K562 (cell line): ENCODE data around the gene PTCH1. TPM values are rescaled to one million over a fixed set of nuclear protein-coding genes. Genes with fewer than 3 reads are reported as not detected.

Source experiments
- ATAC-seq: fragments of 200-7000 bp; cut with Tn5 transposase; 3 replicates; pipeline ENCODE4 v1.9.1; 2020; ENCODE audit warnings: moderate library complexity
- BruUV-seq: library from RNA; stranded (reverse); fragments of 400-500 nt; replicated peaks from 2 replicates; lab custom pipeline; 2021; lab: Mats Ljungman, UMichigan
- CTCF ChIA-PET: fragments of 300-600 bp; formaldehyde crosslinking; extraction: SDS; loops from one replicate; lab custom pipeline; 2021; ENCODE audit warnings: low intra/inter-chr PET ratio; lab: Yijun Ruan, JAX
- POLR2A ChIA-PET: fragments of 300-600, 350-650 bp; sonication (Branson Sonifier 250); formaldehyde crosslinking; extraction: SDS; loops from one replicate; lab custom pipeline; 2021; ENCODE audit warnings: antibody characterized with exemption, inconsistent platforms; lab: Yijun Ruan, JAX
- DNase-seq, 4 experiments: peaks; one replicate each; pipeline versions ENCODE4 v3.0.0 to v3.0.0-alpha.2; 2011 to 2018; ENCODE audit warnings: low spot score in 3 of 4, mixed read lengths in 3 of 4; ENCODE audit errors: extremely low read depth in 1 of 4
- FAIRE-seq: peaks from 2 replicates; lab custom pipeline; 2011; peaks lifted over from hg19 to GRCh38; lab: Jason Lieb, UNC
- H2AFZ ChIP-seq: 2 replicates; pipeline ENCODE4 v1.6.0; 2011; ENCODE audit warnings: low read depth, low read length, control low read depth, inconsistent platforms
- H3K27ac ChIP-seq: fragments of 200-600 bp; 3 replicates; pipeline ENCODE4 v1.8.0; 2011; ENCODE audit warnings: low read depth, mild to moderate bottlenecking, control low read depth, inconsistent platforms, low read length, moderate library complexity, mixed read lengths; ENCODE audit errors: extremely low read depth
- H3K27me3 ChIP-seq, 2 experiments: fragments of 300-600 bp in 1 of 2; 2 replicates in 1 of 2; 3 replicates in 1 of 2; pipeline versions ENCODE4 v1.6.0 to v1.8.0; 2011; ENCODE audit warnings: inconsistent platforms in 2 of 2, low read length in 2 of 2, mild to moderate bottlenecking in 1 of 2, mixed read lengths in 1 of 2, moderate library complexity in 1 of 2; ENCODE audit not compliant: control insufficient read depth in 2 of 2, insufficient read depth in 2 of 2
- H3K36me3 ChIP-seq: fragments of 300-600 bp; 3 replicates; pipeline ENCODE4 v1.8.0; 2011; ENCODE audit warnings: mild to moderate bottlenecking, low read length, inconsistent platforms; ENCODE audit not compliant: control insufficient read depth, insufficient read depth
- H3K4me1 ChIP-seq, 2 experiments: fragments of 200-600 bp in 1 of 2; replicated peaks in 1 of 2; 2 replicates in 1 of 2; 3 replicates in 1 of 2; pipeline versions ENCODE4 v1.5.1 to v1.8.0; 2011; ENCODE audit warnings: inconsistent platforms in 2 of 2, low read length in 2 of 2, mild to moderate bottlenecking in 1 of 2, mixed read lengths in 1 of 2, moderate library complexity in 1 of 2; ENCODE audit not compliant: control insufficient read depth in 2 of 2, insufficient read depth in 2 of 2
- H3K4me2 ChIP-seq: 2 replicates; pipeline ENCODE4 v1.6.1; 2011; ENCODE audit warnings: low read length, control low read depth, inconsistent platforms, mixed read lengths; ENCODE audit not compliant: insufficient read depth
- H3K4me3 ChIP-seq: fragments of 200-600 bp; sonication (generic), shearing (Covaris generic); 2 replicates; pipeline ENCODE4 v1.5.1; 2016; ENCODE audit warnings: control low read depth, inconsistent platforms
- H3K79me2 ChIP-seq: fragments of 200-600 bp; 3 replicates; pipeline ENCODE4 v1.8.0; 2011; ENCODE audit warnings: low read length, inconsistent platforms; ENCODE audit not compliant: control insufficient read depth, insufficient read depth
- H3K9ac ChIP-seq, 2 experiments: 2 replicates each; pipeline versions ENCODE4 v1.6.0 to v1.6.1; 2011; ENCODE audit warnings: low read depth in 2 of 2, low read length in 2 of 2, control low read depth in 1 of 2, inconsistent platforms in 1 of 2, mild to moderate bottlenecking in 1 of 2, mixed read lengths in 1 of 2; ENCODE audit not compliant: insufficient read depth in 1 of 2
- H3K9me1 ChIP-seq: one replicate; pipeline ENCODE4 v1.6.0; 2011; ENCODE audit warnings: inconsistent platforms, mild to moderate bottlenecking, low read length, moderate library complexity; ENCODE audit not compliant: control insufficient read depth, insufficient read depth
- H3K9me3 ChIP-seq: replicated peaks from 2 replicates; pipeline ENCODE4 v1.5.1; 2011; ENCODE audit warnings: low read depth, low read length, inconsistent platforms; ENCODE audit not compliant: control insufficient read depth, insufficient read depth
- H4K20me1 ChIP-seq: replicated peaks from 2 replicates; pipeline ENCODE4 v1.6.1; 2011; ENCODE audit warnings: low read length, inconsistent platforms, mixed read lengths; ENCODE audit not compliant: control insufficient read depth, insufficient read depth
- CBFA2T2 ChIP-seq: fragments of 450-650 bp; conservative IDR thresholded peaks from 2 replicates; pipeline ENCODE4 v1.6.1; 2017; ENCODE audit warnings: mild to moderate bottlenecking
- CCAR2 ChIP-seq: fragments of 200-400 bp; formaldehyde crosslinking; IDR thresholded peaks from 2 replicates; pipeline ENCODE4 v1.6.1; 2017; ENCODE audit warnings: mild to moderate bottlenecking, low read depth, low read length
- HDAC6 ChIP-seq: IDR thresholded peaks from 2 replicates; pipeline ENCODE4 v1.6.1; 2012; ENCODE audit warnings: low read depth, mild to moderate bottlenecking, control low read depth, inconsistent platforms, low read length, moderate library complexity
- RAD51 ChIP-seq: fragments of 450-650 bp; IDR thresholded peaks from 2 replicates; pipeline ENCODE4 v1.7.1; 2016; ENCODE audit warnings: low read depth, mild to moderate bottlenecking, borderline replicate concordance
- TFE3 ChIP-seq: fragments of 450-650 bp; formaldehyde crosslinking; IDR thresholded peaks from 2 replicates; pipeline ENCODE4 v1.4.0; 2020; ENCODE audit warnings: mild to moderate bottlenecking, mixed read lengths
- TOE1 ChIP-seq, 2 experiments: fragments of 450-650 bp in 1 of 2; sonication (generic) in 1 of 2; formaldehyde crosslinking in 1 of 2; IDR thresholded peaks; 2 replicates each; pipeline versions ENCODE4 v1.7.1 to v1.8.0; 2016 to 2022; ENCODE audit warnings: borderline replicate concordance in 2 of 2, mild to moderate bottlenecking in 2 of 2, antibody characterized with exemption in 1 of 2, inconsistent platforms in 1 of 2, low read depth in 1 of 2, missing genetic modification reagents in 1 of 2, moderate library complexity in 1 of 2
- WGBS: fragments of 100-300 bp; shearing (Covaris generic); methylation state at CpG from one replicate; pipeline ENCODE4 v1.1.6; 2016; ENCODE audit warnings: low coverage, mixed read lengths; ENCODE audit not compliant: insufficient coverage; ENCODE audit errors: missing lambda C conversion rate; 5-methylcytosine and 5-hydroxymethylcytosine counted together
- in situ Hi-C: fragments of 300-500 bp; cut with MboI; formaldehyde crosslinking; loops from 4 replicates; pipeline ENCODE4 v1.15.0; 2018; ENCODE audit warnings: inconsistent platforms, mixed read lengths
- intact Hi-C: fragments of 100-400 bp; cut with micrococcal nuclease; formaldehyde crosslinking; loops from 2 replicates; pipeline ENCODE4 v1.14.2; 2022
- polyA plus RNA-seq, 8 experiments: library from polyadenylated mRNA; depleted of rRNA in 4 of 8; stranded (reverse) in 5 of 8; unstranded in 3 of 8; fragments of >200 nt; fragmentation: Nextera tagmentation in 2 of 8; fragmentation: Illumina TruSeq in 1 of 8; extraction: Ambion mirVana in 2 of 8; extraction: Trizol in 1 of 8; gene quantifications; 2 replicates each; pipeline versions ENCODE4 v1.2.1 to v1.2.3, GENCODE V29; 2011 to 2014; ENCODE audit warnings: inconsistent platforms in 1 of 8, missing spikeins in 1 of 8
- total RNA-seq, 7 experiments: library from RNA; depleted of rRNA in 6 of 7; stranded (reverse); fragments of >200 nt in 6 of 7; fragmentation: Illumina TruSeq in 2 of 7; extraction: Trizol in 2 of 7; gene quantifications; 2 replicates each; pipeline versions ENCODE4 v1.2.1 to v1.2.3, GENCODE V29; 2011 to 2021; ENCODE audit warnings: low replicate concordance in 1 of 7

The PTCH1 gene
- total and polyA plus RNA-seq, 9 of the 15 experiments (the other 6 are each of a cell fraction or from before 2014, with no cell fraction given) = 0.70 to 9.9 (median 3.8) TPM

- H2AFZ ChIP-seq = no peak overlapping the region
- no peaks in the 10 kb centered on the region for H3K79me2 ChIP-seq
- peaks cover 3 to 9% of the 10 kb centered on the region in 2 experiments; a peak in 2 of 5 replicates for H3K4me1 ChIP-seq
- POLR2A ChIA-PET = interaction anchor here (0.5 to 0.8 kb wide), 2 partner anchors 10 to 947 kb away, joined by 3 read pairs; no protein-coding TSS in a partner anchor
- 9% methylated on average over 3 of the region's 3 CpGs for WGBS
- FAIRE-seq = no peak
- H3K4me3 ChIP-seq = no peak overlapping the region
- H3K36me3 ChIP-seq = no peaks in the 10 kb centered on the region
- no peaks in the 10 kb centered on the region for H3K9me3 ChIP-seq
- in situ Hi-C loops = no loop called here
- no peak for DNase-seq
- no peak for ATAC-seq
- H3K27me3 ChIP-seq = peaks cover 2 to 16% of the 10 kb centered on the region in 2 experiments; a peak in 3 of 5 replicates
- TF ChIP-seq CCAR2 (no peak), TFE3 (CRISPR knock-in tag) (peak; percentile 94), HDAC6 (no peak), CBFA2T2 (peak; percentile 55), RAD51 (peak; percentile 78), TOE1 (IDR thresholded peaks at IDR 0.05; ENCODE audit: borderline replicate concordance) (peak; percentile 62; the same call in 1 of the 2 replicates), TOE1 (CRISPR knock-in tag; IDR thresholded peaks at IDR 0.05; ENCODE audit: borderline replicate concordance, low read depth) (no peak)
- no peak overlapping the region for H3K9ac ChIP-seq
- intact Hi-C loops = no loop called here
- H4K20me1 ChIP-seq = no peaks in the 10 kb centered on the region
- BruUV-seq = no TSS peak
- no peaks in the 10 kb centered on the region for H3K9me1 ChIP-seq
- CTCF ChIA-PET = no interaction called here
- no peak overlapping the region for H3K4me2 ChIP-seq
- H3K27ac ChIP-seq = no peak overlapping the region
Observed at GRCh38 chr9:95521699-95522098, 4.9 kb upstream of the PTCH1 start.
